Activated naive CD8-positive, alpha-beta T cell treated with anti-CD3 and anti-CD28 coated beads for 36 hours (primary cell): Measurements from ENCODE around the gene ELFN2. TPM values are rescaled to one million over a fixed set of nuclear protein-coding genes. Genes with fewer than 3 reads are reported as not detected.

Source experiments
- DNase-seq: peaks from one replicate; pipeline ENCODE4 v3.0.0; 2021
- H3K27ac Mint-ChIP-seq: one replicate; pipeline ENCODE4 v1.8.0; 2022; ENCODE audit warnings: mild to moderate bottlenecking, moderate library complexity, mixed read lengths
- H3K27me3 Mint-ChIP-seq: one replicate; pipeline ENCODE4 v1.8.0; 2022; ENCODE audit warnings: mild to moderate bottlenecking, mixed read lengths
- H3K36me3 Mint-ChIP-seq: one replicate; pipeline ENCODE4 v1.8.0; 2021; ENCODE audit warnings: mild to moderate bottlenecking, mixed read lengths
- H3K4me1 Mint-ChIP-seq: one replicate; pipeline ENCODE4 v1.8.0; 2021; ENCODE audit warnings: mixed read lengths
- H3K4me3 Mint-ChIP-seq: one replicate; pipeline ENCODE4 v1.8.0; 2022; ENCODE audit warnings: mild to moderate bottlenecking, moderate library complexity, mixed read lengths
- H3K9me3 Mint-ChIP-seq: one replicate; pipeline ENCODE4 v1.8.0; 2022; ENCODE audit warnings: mixed read lengths
- total RNA-seq, 2 experiments: library from RNA; stranded (reverse); gene quantifications; one replicate each; pipeline ENCODE4 v1.2.3, GENCODE V29; 2021

ELFN2 gene
- total RNA-seq, 2 experiments from 2014 or later: 0.06 to 0.20 TPM

DNA sequence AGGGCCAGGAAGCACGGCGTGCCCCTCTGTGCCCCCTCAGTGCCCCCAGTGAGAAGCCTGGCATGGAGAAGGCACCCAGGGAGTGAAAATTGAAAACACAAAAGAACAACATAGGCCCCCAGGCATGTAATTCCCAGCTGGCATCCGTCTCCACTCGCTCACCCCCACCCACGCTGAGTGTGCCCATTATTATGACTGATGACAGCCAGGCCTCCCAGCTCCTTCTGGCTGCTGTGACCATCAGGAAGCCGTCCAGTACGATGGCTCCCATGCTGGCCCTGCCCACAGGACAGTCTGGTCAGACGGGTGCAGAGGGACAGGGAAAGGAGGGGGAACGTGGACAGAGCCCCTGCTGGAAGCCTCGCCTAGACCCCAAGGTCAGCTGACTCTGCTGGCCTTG lies 30.1 kb downstream of the ELFN2 start:
- no peak for DNase-seq
- Mint-ChIP-seq H3K36me3 (no peaks in the 10 kb centered on the region), H3K27me3 (no peaks in the 10 kb centered on the region), H3K4me1 (no peaks in the 10 kb centered on the region), H3K9me3 (no peaks in the 10 kb centered on the region), H3K4me3 (no peak overlapping the region), H3K27ac (no peak overlapping the region)

DNA sequence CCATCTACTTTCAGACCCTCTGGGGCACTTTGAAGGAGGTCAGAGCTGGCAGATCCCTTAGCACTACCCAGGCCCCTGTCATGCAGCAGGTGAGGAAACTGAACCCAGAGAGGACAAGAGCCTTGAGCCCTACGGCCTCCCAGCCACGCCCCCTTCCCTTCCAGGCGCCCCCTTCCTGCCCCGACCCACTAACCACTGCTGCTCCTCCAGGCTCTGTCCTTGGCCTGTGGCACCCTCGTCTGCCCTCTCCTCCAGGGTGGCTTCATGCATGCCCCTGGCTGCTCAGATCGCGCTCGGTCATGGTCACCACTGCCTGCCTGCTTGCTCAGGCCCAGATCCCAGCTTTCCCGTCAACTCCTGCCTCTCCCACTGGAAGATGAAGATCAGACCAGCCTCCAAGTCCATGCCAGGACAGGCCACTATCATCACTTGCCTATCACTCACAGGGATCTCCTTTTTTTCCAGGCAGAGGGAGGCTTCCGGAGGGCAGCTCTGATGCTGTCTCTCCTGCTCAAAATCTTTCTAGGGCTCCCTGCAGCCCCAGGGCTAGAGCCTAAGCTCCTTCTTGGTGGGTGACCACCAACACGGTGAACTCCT lies 30.7 kb downstream of the ELFN2 start:
- Mint-ChIP-seq H3K27ac (no peak overlapping the region), H3K36me3 (no peaks in the 10 kb centered on the region), H3K9me3 (no peaks in the 10 kb centered on the region), H3K27me3 (no peaks in the 10 kb centered on the region), H3K4me1 (no peaks in the 10 kb centered on the region), H3K4me3 (no peak overlapping the region)
- DNase-seq: no peak

DNA sequence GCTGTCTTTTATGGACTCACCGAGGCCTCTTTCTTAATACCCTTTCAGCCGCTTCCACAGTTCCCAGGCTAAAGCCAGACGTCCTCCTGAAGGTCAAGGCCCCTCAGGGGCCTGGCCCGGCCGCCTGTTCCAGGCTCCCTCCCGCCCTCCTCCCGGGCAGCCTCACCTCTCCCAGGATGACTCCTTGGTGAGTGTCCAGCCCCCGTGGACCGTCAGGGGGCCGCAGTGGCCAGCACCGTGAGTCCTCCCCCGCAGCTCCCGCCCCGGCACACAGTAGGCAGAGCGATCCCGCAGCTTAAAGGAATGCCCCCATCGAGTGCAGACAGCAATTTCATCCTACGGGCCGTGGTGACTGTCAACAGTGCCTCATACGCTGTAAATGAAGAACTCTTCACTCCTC lies 32.9 kb downstream of the ELFN2 start:
- Mint-ChIP-seq H3K27ac (no peak overlapping the region), H3K4me1 (no peaks in the 10 kb centered on the region), H3K4me3 (no peak overlapping the region), H3K27me3 (no peaks in the 10 kb centered on the region), H3K36me3 (no peaks in the 10 kb centered on the region), H3K9me3 (no peaks in the 10 kb centered on the region)
- DNase-seq: no peak

GRCh38 chr22:37393746-37394145 lies 33.5 kb downstream of the ELFN2 start:
- Mint-ChIP-seq H3K27ac (no peak overlapping the region), H3K9me3 (no peaks in the 10 kb centered on the region), H3K4me3 (no peak overlapping the region), H3K27me3 (no peaks in the 10 kb centered on the region), H3K4me1 (no peaks in the 10 kb centered on the region), H3K36me3 (no peaks in the 10 kb centered on the region)
- no peak for DNase-seq

GRCh38 chr22:37392721-37393328 lies 34.5 kb downstream of the ELFN2 start:
- H3K4me3 Mint-ChIP-seq: no peak overlapping the region
- DNase-seq: no peak
- H3K4me1 Mint-ChIP-seq: no peaks in the 10 kb centered on the region
- H3K27ac Mint-ChIP-seq: no peak overlapping the region
- H3K27me3 Mint-ChIP-seq: peaks cover 5% of the 10 kb centered on the region
- no peaks in the 10 kb centered on the region for H3K9me3 Mint-ChIP-seq
- H3K36me3 Mint-ChIP-seq: no peaks in the 10 kb centered on the region

- no peaks in the 10 kb centered on the region for H3K9me3 Mint-ChIP-seq
- no peak for DNase-seq
- H3K4me3 Mint-ChIP-seq: no peak overlapping the region
- peaks cover 5% of the 10 kb centered on the region for H3K27me3 Mint-ChIP-seq
- H3K36me3 Mint-ChIP-seq: no peaks in the 10 kb centered on the region
- H3K27ac Mint-ChIP-seq: no peak overlapping the region
- no peaks in the 10 kb centered on the region for H3K4me1 Mint-ChIP-seq
Measured at GRCh38 chr22:37391702-37392101, 35.6 kb downstream of the ELFN2 start.

GRCh38 chr22:37390075-37390474 lies 37.2 kb downstream of the ELFN2 start:
- no peak for DNase-seq
- Mint-ChIP-seq H3K36me3 (no peaks in the 10 kb centered on the region), H3K4me1 (no peaks in the 10 kb centered on the region), H3K9me3 (no peaks in the 10 kb centered on the region), H3K27me3 (peaks cover 5% of the 10 kb centered on the region), H3K4me3 (no peak overlapping the region), H3K27ac (no peak overlapping the region)

- no peak for DNase-seq
- Mint-ChIP-seq H3K4me1 (no peaks in the 10 kb centered on the region), H3K27ac (no peak overlapping the region), H3K36me3 (no peaks in the 10 kb centered on the region), H3K9me3 (no peaks in the 10 kb centered on the region), H3K4me3 (no peak overlapping the region), H3K27me3 (peaks cover 5% of the 10 kb centered on the region)
Measured at GRCh38 chr22:37388538-37388937, 38.7 kb downstream of the ELFN2 start.

DNA sequence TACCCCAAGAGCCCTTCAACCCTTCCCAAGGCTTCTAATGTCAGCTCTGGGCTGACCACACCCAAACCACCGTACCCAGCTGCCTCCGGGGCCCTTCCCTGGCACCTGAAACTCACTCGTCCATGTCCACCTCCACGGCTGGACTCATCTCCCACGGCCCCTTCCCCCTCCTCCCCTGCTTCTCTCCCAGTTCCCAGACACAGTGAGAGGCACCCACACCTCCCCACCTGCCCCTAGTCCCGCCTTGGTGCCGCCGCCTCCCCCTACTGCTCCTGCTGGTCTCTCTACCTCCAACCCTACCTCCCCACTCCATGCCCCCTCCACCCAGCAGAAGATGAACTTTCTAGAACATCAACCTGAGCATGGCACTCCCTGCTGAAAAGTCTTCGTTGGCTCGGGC lies 39.5 kb downstream of the ELFN2 start:
- Mint-ChIP-seq H3K27ac (no peak overlapping the region), H3K27me3 (peaks cover 5% of the 10 kb centered on the region), H3K4me1 (no peaks in the 10 kb centered on the region), H3K9me3 (no peaks in the 10 kb centered on the region), H3K4me3 (no peak overlapping the region), H3K36me3 (no peaks in the 10 kb centered on the region)
- no peak for DNase-seq

DNA sequence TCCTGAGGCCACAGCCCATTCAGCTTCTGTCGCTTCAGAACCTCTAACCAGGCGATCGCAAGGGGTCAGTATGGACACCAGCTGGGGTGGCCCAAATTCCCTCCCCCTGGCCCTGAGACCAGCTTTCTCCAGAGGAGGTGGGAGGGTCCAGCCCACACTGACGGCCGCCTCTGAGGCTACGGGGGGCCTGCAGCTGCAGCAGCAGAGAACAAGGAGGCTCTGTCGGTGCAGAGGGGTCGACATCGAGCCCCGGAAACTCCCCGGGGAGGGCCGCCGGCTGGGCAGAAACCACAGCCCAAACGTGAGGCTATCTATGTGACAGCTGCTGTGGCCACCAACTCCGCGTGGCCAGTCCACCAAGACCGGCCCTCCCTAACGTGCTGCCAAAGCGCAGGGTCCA lies 40.8 kb downstream of the ELFN2 start:
- H3K4me3 Mint-ChIP-seq: no peak overlapping the region

GRCh38 chr22:37384691-37385090 lies 42.6 kb downstream of the ELFN2 start:
- no peaks in the 10 kb centered on the region for H3K9me3 Mint-ChIP-seq
- peaks cover 8% of the 10 kb centered on the region for H3K27me3 Mint-ChIP-seq
- no peaks in the 10 kb centered on the region for H3K4me1 Mint-ChIP-seq
- no peak for DNase-seq
- H3K4me3 Mint-ChIP-seq: no peak overlapping the region
- H3K36me3 Mint-ChIP-seq: no peaks in the 10 kb centered on the region
- no peak overlapping the region for H3K27ac Mint-ChIP-seq

More for the DNA sequence above, 40.8 kb downstream of the ELFN2 start:
- Mint-ChIP-seq H3K36me3 (no peaks in the 10 kb centered on the region), H3K27me3 (peaks cover 5% of the 10 kb centered on the region), H3K9me3 (no peaks in the 10 kb centered on the region), H3K4me1 (no peaks in the 10 kb centered on the region), H3K27ac (no peak overlapping the region)
- DNase-seq: no peak

DNA sequence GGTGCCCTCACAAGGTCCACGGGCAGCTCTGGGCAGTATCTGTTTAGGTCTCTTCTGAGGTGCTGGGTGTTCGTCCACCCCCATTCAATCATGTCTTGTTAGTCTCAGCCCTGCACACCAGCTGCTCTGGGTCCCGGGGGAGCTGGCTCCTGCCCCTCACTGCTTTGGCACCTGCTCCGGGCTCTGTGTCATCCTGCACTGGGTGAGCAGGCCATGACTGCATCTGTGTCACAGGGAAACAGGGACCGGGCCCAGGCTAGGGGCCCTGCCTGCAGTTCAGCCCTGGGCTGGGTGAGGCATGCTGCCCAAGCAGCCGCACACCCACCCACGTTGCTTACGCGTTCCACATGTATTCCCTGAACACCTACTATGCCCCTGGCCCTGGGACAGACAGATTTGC lies 43.9 kb downstream of the ELFN2 start:
- Mint-ChIP-seq H3K27me3 (peaks cover 11% of the 10 kb centered on the region), H3K9me3 (no peaks in the 10 kb centered on the region), H3K27ac (no peak overlapping the region), H3K36me3 (no peaks in the 10 kb centered on the region), H3K4me3 (no peak overlapping the region), H3K4me1 (no peaks in the 10 kb centered on the region)
- no peak for DNase-seq

DNA sequence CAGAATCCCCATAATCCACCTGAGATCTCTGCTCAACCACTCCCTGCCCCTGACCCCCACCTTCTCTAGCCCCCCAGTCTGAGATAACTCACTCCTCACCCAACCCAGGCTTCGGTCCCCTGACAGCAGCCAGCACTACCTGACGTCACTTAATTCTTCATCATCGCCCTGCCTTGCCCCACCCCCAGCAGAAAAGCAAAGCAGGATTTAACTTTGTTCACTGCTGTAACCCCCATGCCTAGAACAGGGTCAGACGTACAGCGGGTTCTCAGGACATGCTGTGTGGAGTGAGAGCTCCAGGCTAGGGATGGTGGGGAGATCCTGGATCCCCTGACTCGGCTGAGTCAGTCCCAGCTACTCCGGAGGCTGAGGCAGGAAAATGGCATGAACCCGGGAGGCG lies 45.8 kb downstream of the ELFN2 start:
- Mint-ChIP-seq H3K27ac (no peak overlapping the region), H3K36me3 (no peaks in the 10 kb centered on the region), H3K9me3 (no peaks in the 10 kb centered on the region), H3K4me1 (no peaks in the 10 kb centered on the region), H3K4me3 (no peak overlapping the region), H3K27me3 (peaks cover 19% of the 10 kb centered on the region)
- no peak for DNase-seq

DNA sequence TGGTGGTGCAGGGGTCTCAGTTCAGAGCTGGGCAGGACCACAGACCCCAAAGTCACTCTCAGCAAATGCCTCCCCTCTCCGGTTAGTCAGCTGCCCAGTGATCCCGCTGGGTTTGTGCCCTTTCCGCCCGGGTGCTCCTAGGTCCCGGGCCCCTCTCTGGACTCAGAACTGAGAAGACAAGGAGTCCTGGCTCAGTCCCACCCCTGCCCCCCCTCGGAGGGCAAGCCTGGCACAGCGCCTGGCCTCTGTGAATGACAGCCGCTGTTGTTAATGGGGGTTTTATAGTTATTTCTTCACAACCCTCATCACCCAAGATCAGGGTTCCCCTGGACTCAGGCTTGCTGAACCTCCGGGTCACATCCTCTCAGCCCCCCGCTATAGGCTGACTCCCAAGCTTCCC lies 47.6 kb downstream of the ELFN2 start:
- Mint-ChIP-seq H3K4me1 (no peaks in the 10 kb centered on the region), H3K27me3 (peaks cover 27% of the 10 kb centered on the region), H3K36me3 (no peaks in the 10 kb centered on the region), H3K9me3 (no peaks in the 10 kb centered on the region), H3K4me3 (no peak overlapping the region), H3K27ac (no peak overlapping the region)
- no peak for DNase-seq

DNA sequence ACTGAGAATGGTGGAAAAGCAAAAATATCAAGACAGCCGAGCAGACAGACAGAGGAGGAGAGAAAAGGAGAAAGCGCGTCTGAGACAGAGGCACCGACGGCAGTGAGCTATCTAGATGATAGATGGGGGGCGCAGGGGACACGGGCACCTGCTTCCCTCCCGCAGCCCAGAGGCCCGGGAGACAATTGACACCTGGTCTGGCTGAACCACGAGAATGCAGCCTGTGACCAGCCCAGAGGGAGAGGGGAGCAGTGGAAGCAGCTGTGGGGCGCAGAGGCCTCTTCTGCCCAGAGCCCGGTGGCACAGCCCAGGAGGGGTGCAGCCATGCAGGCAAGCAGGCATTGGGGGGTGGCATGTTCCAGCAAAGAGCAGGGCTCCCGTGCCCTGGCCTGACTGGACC lies 48.2 kb downstream of the ELFN2 start:
- H3K27me3 Mint-ChIP-seq: peaks cover 27% of the 10 kb centered on the region
- DNase-seq: no peak
- H3K9me3 Mint-ChIP-seq: no peaks in the 10 kb centered on the region
- H3K4me1 Mint-ChIP-seq: no peaks in the 10 kb centered on the region
- no peak overlapping the region for H3K4me3 Mint-ChIP-seq
- H3K36me3 Mint-ChIP-seq: no peaks in the 10 kb centered on the region
- H3K27ac Mint-ChIP-seq: no peak overlapping the region

DNA sequence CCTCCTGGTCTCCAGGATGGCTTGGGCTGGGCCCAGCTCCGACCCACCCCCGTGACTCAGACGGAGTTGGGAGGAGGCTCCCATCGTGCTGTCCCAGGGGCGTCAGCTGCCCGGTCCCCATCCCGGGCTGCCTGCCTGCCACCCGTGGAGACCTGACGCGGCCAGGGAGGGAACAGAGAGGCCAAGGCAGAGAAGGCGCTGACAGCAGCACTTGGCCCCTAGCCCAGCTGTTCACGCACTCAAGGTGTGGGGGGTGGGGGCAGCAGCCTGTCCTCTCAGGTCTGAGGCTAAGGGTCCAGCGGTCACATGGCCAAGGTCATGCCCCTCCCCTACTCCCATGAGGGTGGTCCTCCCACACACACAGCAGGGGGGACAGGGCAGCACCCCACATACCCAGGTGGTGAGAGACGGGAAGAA lies 48.6 kb downstream of the ELFN2 start:
- Mint-ChIP-seq H3K27me3 (peaks cover 27% of the 10 kb centered on the region), H3K4me1 (no peaks in the 10 kb centered on the region), H3K36me3 (no peaks in the 10 kb centered on the region), H3K4me3 (no peak overlapping the region), H3K9me3 (no peaks in the 10 kb centered on the region), H3K27ac (no peak overlapping the region)
- no peak for DNase-seq
